HUES6 (cell line): ENCODE data around the gene SST.
"Not testable (repeated sequence)": the region's sequence is repeated elsewhere in the genome, so short reads cannot be mapped to it uniquely, and the experiment has no call there.

Source experiments
- H3K27ac ChIP-seq: 2 replicates; pipeline ENCODE4 v1.7.0; 2013; ENCODE audit warnings: low read depth, mild to moderate bottlenecking, low read length, inconsistent platforms
- H3K27me3 ChIP-seq: 2 replicates; pipeline ENCODE4 v1.6.1; 2013; ENCODE audit warnings: low read length; ENCODE audit not compliant: control insufficient read depth, insufficient read depth
- H3K36me3 ChIP-seq: 2 replicates; pipeline ENCODE4 v1.6.1; 2013; ENCODE audit warnings: low read length; ENCODE audit not compliant: control insufficient read depth, insufficient read depth
- H3K4me1 ChIP-seq: 2 replicates; pipeline ENCODE4 v1.6.1; 2013; ENCODE audit warnings: low read length; ENCODE audit not compliant: control insufficient read depth, insufficient read depth
- H3K4me3 ChIP-seq: 2 replicates; pipeline ENCODE4 v1.5.1; 2013; ENCODE audit warnings: low read depth, low read length
- H3K9ac ChIP-seq: one replicate; pipeline ENCODE4 v1.6.1; 2013; ENCODE audit warnings: mild to moderate bottlenecking, low read length
- H3K9me3 ChIP-seq: 2 replicates; pipeline ENCODE4 v1.6.1; 2013; ENCODE audit warnings: low read depth, low read length; ENCODE audit not compliant: control insufficient read depth, insufficient read depth

SST gene

DNA sequence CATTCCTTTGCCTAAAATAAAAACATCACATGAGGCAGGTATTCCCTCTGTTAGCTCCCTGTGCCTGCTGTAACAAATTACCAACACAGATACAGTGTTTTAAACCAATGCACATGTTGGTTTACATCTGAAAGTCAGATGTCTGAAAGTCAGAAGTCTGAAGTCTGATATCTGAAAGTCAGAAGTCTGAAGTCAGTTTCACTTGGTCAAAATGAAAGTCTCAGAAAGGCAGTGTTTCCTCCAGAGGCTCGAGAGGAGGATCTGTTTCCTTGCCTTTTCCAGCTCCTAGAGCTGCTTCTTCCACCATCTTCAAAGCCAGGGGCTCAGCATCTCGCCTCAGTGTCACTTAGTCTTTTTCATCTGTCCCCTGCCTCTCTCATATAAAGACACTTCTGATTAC is 22.0 kb downstream of the SST start:
- Histone ChIP-seq H3K27ac (no peak overlapping the region), H3K27me3 (no peaks in the 10 kb centered on the region), H3K9ac (no peak overlapping the region), H3K9me3 (no peaks in the 10 kb centered on the region), H3K36me3 (no peaks in the 10 kb centered on the region), H3K4me1 (no peaks in the 10 kb centered on the region), H3K4me3 (no peak overlapping the region)

DNA sequence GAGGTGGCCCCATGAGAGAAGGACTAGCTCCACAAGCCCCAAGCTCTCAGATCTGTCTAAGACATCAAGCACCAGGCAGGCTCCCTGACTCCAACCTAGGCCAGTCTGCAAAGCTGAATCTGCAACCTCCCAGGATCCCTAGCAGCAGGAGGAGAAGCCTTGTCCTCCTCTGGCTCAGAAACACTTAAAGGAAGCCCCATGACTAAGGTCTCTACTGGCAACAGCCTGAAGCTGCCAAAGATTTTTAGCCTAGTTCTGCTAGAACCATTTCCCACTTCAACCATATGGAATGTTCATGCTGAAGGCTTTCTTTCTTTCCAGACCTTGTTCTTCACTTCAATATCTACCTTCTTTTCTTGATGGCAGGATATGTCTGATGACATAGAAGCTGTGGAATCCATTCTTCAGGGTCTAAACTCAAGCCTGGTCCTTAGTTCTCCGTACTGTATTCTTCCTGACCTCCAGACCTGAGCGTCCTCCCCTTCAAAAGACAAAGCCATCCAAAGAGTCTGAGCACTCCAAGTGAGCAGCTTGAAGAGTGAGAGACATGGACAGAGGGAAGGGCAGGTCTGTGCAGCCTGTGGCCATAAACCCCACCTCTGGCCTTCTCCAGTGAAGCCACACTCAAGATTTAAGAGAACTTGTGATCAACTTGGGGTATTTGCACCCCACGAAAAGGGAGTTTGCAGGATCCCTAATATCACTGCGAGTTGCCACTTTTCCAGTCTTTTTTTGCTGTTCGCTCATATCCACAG is 23.1 kb downstream of the SST start:
- no peak overlapping the region for H3K27ac ChIP-seq
- H3K4me3 ChIP-seq, result no peak overlapping the region
- no peaks in the 10 kb centered on the region for H3K27me3 ChIP-seq
- no peaks in the 10 kb centered on the region for H3K4me1 ChIP-seq
- H3K36me3 ChIP-seq, result no peaks in the 10 kb centered on the region
- no peaks in the 10 kb centered on the region for H3K9me3 ChIP-seq
- H3K9ac ChIP-seq, result no peak overlapping the region

DNA sequence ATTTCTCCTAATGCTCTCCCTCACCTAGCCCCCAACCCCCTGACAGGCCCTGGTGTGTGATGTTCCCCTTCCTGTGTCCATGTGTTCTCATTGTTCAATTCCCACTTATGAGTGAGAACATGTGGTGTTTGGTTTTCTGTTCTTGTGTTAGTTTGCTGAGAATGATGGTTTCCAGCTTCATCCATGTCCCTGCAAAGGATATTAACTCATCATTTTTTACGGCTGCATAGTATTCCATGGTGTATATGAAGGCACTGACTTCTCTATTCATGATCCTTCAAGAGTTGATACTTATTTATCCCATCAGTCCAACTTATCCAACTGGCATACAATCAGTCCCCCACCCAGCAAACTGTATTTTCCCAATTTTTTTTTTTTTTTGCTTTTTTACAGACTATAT is 24.8 kb downstream of the SST start:
- not testable (repeated sequence) for H3K4me1 ChIP-seq, H3K9me3 ChIP-seq, H3K36me3 ChIP-seq, H3K9ac ChIP-seq, H3K4me3 ChIP-seq, H3K27ac ChIP-seq, H3K27me3 ChIP-seq

DNA sequence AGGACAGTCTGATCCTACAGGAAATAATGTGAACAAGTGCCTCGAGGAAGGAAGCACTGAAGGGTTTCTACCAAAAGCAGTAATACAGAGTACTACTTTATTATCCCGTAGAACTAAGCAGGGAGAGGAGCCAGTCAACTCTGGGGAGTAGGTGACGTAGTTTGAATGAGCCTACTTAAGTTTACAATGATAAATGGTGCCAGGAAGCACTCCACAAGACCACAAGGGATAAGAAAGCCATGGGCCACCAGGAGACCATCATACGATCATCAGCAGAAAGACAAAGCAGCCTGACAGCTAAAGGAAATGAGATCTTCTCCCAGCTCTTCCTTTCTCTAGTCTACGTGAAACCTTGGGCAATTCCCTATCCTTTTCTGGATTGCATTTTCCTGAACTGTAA is 27.3 kb downstream of the SST start:
- no peak overlapping the region for H3K4me3 ChIP-seq
- H3K9ac ChIP-seq, result no peak overlapping the region
- no peaks in the 10 kb centered on the region for H3K4me1 ChIP-seq
- H3K9me3 ChIP-seq, result no peaks in the 10 kb centered on the region
- H3K27ac ChIP-seq, result no peak overlapping the region
- H3K36me3 ChIP-seq, result no peaks in the 10 kb centered on the region
- no peaks in the 10 kb centered on the region for H3K27me3 ChIP-seq

DNA sequence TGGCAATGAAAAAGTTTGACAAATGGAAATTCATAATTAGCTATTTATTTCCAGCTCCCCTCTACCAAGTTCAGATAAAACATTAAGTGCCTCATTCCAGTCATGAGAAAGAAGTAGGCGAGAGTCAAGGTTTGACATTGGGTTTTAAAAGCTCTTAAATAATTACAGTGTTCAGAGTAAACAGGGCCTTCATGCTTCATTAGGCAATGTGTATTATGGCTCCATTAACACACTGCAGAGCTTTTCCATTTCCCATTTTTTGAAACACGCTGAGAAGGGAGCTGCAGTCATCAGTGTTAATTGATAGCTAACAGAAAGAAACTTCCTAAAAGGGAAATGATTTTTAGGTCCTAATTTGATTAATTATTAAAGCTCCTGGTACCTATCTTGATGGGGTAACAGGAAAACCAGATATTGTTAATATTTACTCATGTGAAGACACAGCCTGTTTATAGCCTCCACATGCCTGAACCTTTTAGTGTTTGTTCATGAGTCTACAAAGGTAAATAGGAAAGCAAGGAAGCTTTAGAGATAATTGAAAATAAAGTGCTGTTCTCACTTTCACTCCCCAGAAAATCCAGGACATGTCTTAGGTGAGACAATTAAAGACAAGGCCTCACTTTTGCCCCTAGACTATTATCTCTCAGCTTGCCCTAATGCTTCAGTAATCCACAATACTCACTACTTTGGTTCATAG is 28.7 kb downstream of the SST start:
- Histone ChIP-seq H3K9ac (no peak overlapping the region), H3K36me3 (no peaks in the 10 kb centered on the region), H3K9me3 (no peaks in the 10 kb centered on the region), H3K27me3 (no peaks in the 10 kb centered on the region), H3K4me3 (no peak overlapping the region), H3K4me1 (no peaks in the 10 kb centered on the region), H3K27ac (no peak overlapping the region)

DNA sequence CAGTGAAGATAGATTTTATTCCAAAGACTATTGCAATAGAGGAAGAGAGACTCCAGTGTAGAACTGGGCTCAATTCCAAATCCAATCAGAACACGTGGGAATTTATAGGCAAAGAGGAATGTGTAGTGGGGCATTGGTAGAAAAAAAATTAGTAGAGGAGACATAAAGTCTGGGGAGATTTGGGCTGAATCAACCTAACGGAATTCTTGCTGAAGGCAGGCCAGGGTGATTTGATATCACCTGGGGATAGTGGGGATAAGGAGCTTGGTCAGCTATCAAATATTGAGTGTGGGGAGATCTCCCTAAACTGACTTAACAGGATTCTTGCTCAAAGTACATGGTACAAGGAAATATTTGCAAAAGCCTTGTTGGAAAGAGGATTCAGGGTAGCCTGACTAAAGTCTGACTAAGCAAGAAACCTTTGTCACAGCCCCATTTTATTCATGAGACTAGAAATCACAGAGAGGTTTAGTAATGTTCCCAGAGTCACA is 29.6 kb downstream of the SST start:
- Histone ChIP-seq H3K4me3 (no peak overlapping the region), H3K4me1 (no peaks in the 10 kb centered on the region), H3K9me3 (0 out of 2 replicates have a peak, but pooled peaks cover 4% of the 10 kb centered on the region), H3K36me3 (no peaks in the 10 kb centered on the region), H3K27me3 (no peaks in the 10 kb centered on the region), H3K9ac (no peak overlapping the region), H3K27ac (no peak overlapping the region)

DNA sequence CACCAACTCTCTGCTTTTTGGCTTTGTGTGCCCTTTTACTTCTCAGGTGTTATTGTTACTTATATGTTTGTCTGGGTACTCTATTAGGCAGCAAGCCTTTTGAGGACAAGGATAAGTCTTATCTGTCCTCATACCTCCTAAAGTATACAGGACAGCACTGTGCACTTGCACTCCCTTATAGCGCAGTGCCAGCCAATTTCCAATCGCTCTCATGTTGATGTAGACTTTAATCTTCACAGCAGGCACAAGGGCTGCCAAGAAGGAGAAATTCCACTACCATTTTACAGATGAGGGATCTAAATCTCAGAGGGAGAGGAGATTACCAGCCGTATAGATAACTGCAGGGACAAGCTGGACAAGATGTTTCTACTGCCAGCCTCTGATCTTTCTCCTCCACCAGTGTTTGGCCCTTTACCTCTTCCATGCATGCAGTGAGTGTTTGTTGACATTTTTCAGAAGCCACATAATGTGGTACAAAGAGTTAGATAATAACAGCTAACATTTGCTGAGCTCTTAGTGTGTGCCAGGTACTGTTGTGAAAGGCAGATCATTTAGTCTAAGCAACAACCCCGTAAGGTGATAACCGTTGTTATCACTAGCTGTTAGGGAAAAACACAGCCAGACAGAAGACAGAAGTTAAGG is 30.1 kb downstream of the SST start:
- H3K4me1 ChIP-seq, result no peaks in the 10 kb centered on the region
- peaks cover 6% of the 10 kb centered on the region; the same call in 1 of the 2 replicates for H3K9me3 ChIP-seq
- no peak overlapping the region for H3K9ac ChIP-seq
- no peaks in the 10 kb centered on the region for H3K27me3 ChIP-seq
- H3K36me3 ChIP-seq, result no peaks in the 10 kb centered on the region
- no peak overlapping the region for H3K27ac ChIP-seq
- no peak overlapping the region for H3K4me3 ChIP-seq

DNA sequence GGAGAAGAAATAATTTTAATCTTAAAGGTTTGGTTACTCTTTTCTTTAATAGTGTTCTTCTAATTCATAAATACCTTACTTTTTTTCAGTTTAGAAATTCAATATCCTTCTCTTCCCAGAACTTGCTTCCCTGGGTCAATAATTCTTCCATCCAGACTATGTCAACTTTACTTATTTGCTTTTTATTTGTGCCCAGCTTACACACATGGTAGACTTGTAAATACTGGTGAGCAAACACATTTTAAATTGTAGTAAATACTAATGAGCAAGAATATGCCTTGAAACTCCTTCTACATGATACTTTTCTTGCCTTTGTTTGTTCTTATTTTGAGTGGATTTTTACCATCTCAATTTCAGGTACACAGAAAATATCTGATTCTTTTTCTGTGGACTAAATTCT is 33.7 kb downstream of the SST start:
- Histone ChIP-seq H3K4me1 (0 out of 2 replicates have a peak, but pooled peaks cover 4% of the 10 kb centered on the region), H3K36me3 (no peaks in the 10 kb centered on the region), H3K27ac (no peak overlapping the region), H3K27me3 (no peaks in the 10 kb centered on the region), H3K4me3 (no peak overlapping the region), H3K9me3 (peaks cover 23% of the 10 kb centered on the region), H3K9ac (no peak overlapping the region)

DNA sequence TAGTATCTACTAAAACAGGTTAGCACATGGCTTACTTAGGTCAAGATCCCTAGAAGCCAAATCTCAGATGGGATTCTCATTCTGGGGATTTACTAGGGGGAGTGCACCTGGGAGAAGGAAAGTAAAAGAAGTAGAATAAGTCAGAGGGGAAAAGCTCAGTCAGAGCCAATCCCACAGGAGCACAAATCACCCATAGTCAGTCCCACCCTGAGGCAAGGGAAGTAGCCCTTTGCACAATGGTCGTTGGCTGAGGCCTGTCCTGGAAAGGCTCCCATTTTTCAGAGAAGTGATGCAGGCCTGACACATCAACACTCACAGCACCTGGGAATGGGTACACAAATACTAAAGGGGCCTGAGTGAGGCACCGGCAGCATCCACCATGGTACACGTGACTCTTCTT is 39.8 kb downstream of the SST start:
- no peak overlapping the region for H3K4me3 ChIP-seq
- H3K4me1 ChIP-seq, result peaks cover 15% of the 10 kb centered on the region
- no peak overlapping the region for H3K27ac ChIP-seq
- peaks cover 19% of the 10 kb centered on the region for H3K9me3 ChIP-seq
- H3K27me3 ChIP-seq, result peaks cover 3% of the 10 kb centered on the region; the same call in 1 of the 2 replicates
- no peak overlapping the region for H3K9ac ChIP-seq
- no peaks in the 10 kb centered on the region for H3K36me3 ChIP-seq

DNA sequence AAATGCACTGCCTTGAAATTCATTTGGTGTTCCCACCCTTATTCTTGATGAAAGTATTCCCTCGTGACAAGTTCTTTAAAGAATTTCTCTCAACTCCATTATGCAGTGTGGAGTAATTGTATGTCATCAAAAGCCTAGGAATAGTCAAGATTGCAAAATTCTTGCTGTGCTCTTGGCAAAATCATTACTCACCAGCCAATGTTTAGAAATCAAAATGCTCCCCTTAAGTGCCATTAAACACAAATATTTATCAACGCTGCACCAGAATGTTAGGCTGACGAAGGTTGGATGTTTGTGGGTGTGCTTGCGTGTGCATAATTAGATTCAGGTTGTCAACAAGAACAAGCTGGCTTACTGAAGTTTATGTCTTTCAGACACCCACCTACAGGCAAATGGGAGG is 40.5 kb downstream of the SST start:
- H3K9me3 ChIP-seq, result peaks cover 13% of the 10 kb centered on the region
- H3K9ac ChIP-seq, result no peak overlapping the region
- H3K27ac ChIP-seq, result no peak overlapping the region
- no peaks in the 10 kb centered on the region for H3K36me3 ChIP-seq
- H3K27me3 ChIP-seq, result peaks cover 3% of the 10 kb centered on the region; the same call in 1 of the 2 replicates
- H3K4me3 ChIP-seq, result no peak overlapping the region
- peaks cover 16% of the 10 kb centered on the region for H3K4me1 ChIP-seq

DNA sequence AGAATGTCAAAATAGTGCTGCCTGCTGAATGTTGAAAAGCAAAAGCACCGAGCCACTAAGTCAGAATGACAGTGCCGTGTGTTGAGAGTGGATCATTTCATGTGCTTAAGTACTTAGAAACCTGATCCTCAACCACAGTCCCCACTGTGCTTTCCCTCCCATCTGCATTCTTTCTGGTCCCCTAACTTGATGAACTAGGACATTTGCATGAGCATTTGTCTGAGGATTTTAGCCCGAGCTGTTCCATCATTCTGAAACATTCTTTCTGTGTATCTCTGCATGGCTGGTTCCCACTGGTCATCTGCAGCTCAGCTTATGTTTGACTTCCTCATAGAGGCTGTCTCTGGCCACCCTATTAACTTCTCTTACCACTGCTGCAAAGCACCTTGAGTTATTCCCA is 42.0 kb downstream of the SST start:
- no peaks in the 10 kb centered on the region for H3K36me3 ChIP-seq
- peaks cover 24% of the 10 kb centered on the region for H3K4me1 ChIP-seq
- no peak overlapping the region for H3K4me3 ChIP-seq
- no peak overlapping the region for H3K27ac ChIP-seq
- H3K27me3 ChIP-seq, result peaks cover 8% of the 10 kb centered on the region; the same call in 1 of the 2 replicates
- no peak overlapping the region for H3K9ac ChIP-seq
- no peaks in the 10 kb centered on the region; the same call in 1 of the 2 replicates for H3K9me3 ChIP-seq
